DLD1 (cell line): Measurements from ENCODE around the gene C2orf69.

Source experiments
- in situ Hi-C: cut with HindIII; loops from 2 replicates; pipeline ENCODE4 v1.10.0; 2017; ENCODE audit warnings: low sequenced_read_pairs

Gene C2orf69

GRCh38 chr2:199962203-199962602 is 51.1 kb downstream of the C2orf69 start:
- in situ Hi-C loops, result no loop called here

GRCh38 chr2:199966405-199966804 is 55.3 kb downstream of the C2orf69 start:
- in situ Hi-C loops, result no loop called here

GRCh38 chr2:199966976-199967375 is 55.9 kb downstream of the C2orf69 start:
- in situ Hi-C loops, result no loop called here

- in situ Hi-C loops, result no loop called here
These were observed 57.0 kb downstream of the C2orf69 start for GRCh38 chr2:199968126-199968525.

GRCh38 chr2:199972088-199972626 is 61.1 kb downstream of the C2orf69 start:
- in situ Hi-C loops, result no loop called here

- in situ Hi-C loops, result no loop called here
These were observed 62.6 kb downstream of the C2orf69 start for GRCh38 chr2:199973703-199974102.

- in situ Hi-C loops, result no loop called here
These were observed 64.3 kb downstream of the C2orf69 start for GRCh38 chr2:199975273-199975895.
